ENCODE results near the gene KDM1B.

The KDM1B gene, protein sequence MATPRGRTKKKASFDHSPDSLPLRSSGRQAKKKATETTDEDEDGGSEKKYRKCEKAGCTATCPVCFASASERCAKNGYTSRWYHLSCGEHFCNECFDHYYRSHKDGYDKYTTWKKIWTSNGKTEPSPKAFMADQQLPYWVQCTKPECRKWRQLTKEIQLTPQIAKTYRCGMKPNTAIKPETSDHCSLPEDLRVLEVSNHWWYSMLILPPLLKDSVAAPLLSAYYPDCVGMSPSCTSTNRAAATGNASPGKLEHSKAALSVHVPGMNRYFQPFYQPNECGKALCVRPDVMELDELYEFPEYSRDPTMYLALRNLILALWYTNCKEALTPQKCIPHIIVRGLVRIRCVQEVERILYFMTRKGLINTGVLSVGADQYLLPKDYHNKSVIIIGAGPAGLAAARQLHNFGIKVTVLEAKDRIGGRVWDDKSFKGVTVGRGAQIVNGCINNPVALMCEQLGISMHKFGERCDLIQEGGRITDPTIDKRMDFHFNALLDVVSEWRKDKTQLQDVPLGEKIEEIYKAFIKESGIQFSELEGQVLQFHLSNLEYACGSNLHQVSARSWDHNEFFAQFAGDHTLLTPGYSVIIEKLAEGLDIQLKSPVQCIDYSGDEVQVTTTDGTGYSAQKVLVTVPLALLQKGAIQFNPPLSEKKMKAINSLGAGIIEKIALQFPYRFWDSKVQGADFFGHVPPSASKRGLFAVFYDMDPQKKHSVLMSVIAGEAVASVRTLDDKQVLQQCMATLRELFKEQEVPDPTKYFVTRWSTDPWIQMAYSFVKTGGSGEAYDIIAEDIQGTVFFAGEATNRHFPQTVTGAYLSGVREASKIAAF

DNA sequence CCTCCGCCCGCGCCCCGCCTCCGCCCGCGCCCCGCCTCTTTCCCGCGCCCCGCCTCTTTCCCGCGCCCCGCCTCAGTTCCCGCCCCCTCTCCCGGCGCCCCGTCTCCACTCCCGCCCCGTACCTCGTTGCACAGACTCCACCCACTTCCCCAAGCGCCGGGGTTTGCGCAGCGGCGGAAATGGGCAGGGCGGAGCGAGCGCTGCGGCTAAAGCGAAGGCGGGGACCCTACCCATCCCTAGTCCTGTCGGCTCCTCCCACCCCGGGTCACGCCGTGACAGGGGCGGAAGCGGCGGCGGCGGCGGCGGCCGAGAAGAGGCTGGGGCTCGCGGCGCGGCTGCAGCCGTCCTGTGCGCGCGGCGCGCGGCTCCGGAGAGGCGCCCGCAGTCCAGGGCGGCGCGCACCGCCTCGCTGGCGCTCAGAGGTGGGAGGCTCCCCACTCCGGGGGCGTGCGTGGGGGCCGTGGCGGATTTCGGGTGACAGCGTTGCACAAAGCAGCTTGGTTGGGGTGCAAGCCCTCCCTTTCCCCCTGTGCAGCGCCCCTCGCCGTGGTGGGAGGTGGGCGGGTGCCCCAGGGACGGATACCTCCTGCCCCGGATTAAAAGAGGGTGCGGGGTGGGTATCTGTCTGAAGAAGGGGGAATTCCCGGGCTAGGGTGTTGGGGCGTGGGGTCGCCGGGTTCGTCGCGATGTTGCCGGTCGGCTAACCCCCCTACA is at the start of gene KDM1B:
Gene KDM1B, plus strand, starts transcription at position 273 of the 714 bp plus-strand sequence. CDS start 4,474 bp downstream, outside the sequence.
- Histone ChIP-seq H3K9me3 (ENCODE audit: severe bottlenecking) (no peaks in the 10 kb centered on the region), H3K36me3 (peaks cover 8% of the 10 kb centered on the region), H3K27me3 (ENCODE audit: insufficient read depth, low read depth, severe bottlenecking) (no peaks in the 10 kb centered on the region), H3K4me3 (ENCODE audit: low read depth, low read length) (peak within 1 kb of the TSS; percentile 97), H3K27ac (peak within 1 kb of the TSS; percentile 79)
- peak; percentile 100 for DNase-seq
- TF ChIP-seq, protein P1, sequence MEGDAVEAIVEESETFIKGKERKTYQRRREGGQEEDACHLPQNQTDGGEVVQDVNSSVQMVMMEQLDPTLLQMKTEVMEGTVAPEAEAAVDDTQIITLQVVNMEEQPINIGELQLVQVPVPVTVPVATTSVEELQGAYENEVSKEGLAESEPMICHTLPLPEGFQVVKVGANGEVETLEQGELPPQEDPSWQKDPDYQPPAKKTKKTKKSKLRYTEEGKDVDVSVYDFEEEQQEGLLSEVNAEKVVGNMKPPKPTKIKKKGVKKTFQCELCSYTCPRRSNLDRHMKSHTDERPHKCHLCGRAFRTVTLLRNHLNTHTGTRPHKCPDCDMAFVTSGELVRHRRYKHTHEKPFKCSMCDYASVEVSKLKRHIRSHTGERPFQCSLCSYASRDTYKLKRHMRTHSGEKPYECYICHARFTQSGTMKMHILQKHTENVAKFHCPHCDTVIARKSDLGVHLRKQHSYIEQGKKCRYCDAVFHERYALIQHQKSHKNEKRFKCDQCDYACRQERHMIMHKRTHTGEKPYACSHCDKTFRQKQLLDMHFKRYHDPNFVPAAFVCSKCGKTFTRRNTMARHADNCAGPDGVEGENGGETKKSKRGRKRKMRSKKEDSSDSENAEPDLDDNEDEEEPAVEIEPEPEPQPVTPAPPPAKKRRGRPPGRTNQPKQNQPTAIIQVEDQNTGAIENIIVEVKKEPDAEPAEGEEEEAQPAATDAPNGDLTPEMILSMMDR (IDR thresholded peaks at IDR 0.05; ENCODE audit: low read depth, low read length): no peak

DNA sequence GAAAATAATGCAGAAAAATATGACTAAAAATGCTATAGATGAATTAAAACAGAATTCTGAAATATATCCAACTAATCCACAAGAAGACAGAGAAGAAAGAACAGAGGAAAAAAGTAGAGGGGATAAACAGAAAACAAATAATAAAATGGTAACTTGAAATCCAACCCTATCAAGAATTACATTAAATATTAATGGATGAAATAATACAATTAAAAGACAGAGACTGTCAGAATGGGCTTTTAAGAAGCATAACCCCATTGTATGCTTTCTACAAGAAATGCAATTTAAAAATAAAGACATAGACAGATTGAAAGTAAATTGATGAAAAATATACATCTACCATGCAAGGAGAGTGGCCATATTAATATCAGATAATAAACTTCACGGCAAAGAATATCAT is 48.2 kb upstream of the KDM1B start:
- H3K9me3 ChIP-seq (ENCODE audit: severe bottlenecking): peaks cover 7% of the 10 kb centered on the region
- H3K36me3 ChIP-seq: no peaks in the 10 kb centered on the region
- DNase-seq: no peak
- no peak overlapping the region for H3K27ac ChIP-seq
- TF ChIP-seq, protein P1 (IDR thresholded peaks at IDR 0.05; ENCODE audit: low read depth, low read length): no peak
- no peaks in the 10 kb centered on the region for H3K27me3 ChIP-seq (ENCODE audit: insufficient read depth, low read depth, severe bottlenecking)
- no peak overlapping the region for H3K4me3 ChIP-seq (ENCODE audit: low read depth, low read length)

DNA sequence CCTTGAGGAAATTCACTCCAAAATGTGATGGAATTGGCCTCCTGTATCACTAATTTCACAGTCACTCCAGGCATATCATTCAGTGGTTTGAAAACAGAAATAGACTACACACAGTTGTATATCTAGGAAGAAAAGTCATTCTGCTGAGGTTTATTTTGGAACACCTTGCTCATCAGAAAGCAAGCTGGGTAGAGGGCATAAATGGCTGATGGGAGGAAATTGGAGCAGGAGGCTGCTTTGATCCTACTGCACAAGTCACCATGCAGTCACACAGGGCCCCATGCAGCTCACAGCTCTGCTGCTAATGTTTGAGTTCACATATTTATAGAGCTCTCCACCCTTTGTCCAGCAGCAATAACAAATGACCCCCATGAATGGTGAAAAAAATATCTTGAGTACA is 45.1 kb upstream of the KDM1B start:
- no peaks in the 10 kb centered on the region for H3K36me3 ChIP-seq
- TF ChIP-seq, protein P1 (IDR thresholded peaks at IDR 0.05; ENCODE audit: low read depth, low read length): no peak
- H3K27me3 ChIP-seq (ENCODE audit: insufficient read depth, low read depth, severe bottlenecking): no peaks in the 10 kb centered on the region
- H3K9me3 ChIP-seq (ENCODE audit: severe bottlenecking): peaks cover 7% of the 10 kb centered on the region
- H3K27ac ChIP-seq: no peak overlapping the region
- H3K4me3 ChIP-seq (ENCODE audit: low read depth, low read length): no peak overlapping the region
- no peak for DNase-seq

DNA sequence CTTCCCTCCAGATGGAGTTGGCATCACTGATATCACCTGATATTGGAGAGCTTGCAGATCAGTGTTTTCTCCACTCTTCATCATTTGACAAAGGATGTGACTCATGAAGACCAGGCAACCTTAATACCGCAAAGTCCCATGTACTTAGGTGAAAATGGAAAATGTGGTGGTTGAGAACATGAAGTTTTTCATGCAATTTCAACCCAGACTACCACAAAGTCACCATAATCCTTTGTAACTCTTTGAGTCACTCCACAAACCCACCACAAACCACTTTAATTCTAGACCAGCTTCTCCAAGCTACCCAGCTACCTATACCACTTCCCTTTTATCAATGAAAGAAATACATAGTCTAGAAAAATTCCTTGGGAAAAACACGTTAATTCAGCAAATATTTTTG is 39.9 kb upstream of the KDM1B start:
- Histone ChIP-seq H3K27me3 (ENCODE audit: insufficient read depth, low read depth, severe bottlenecking) (no peaks in the 10 kb centered on the region), H3K27ac (no peak overlapping the region), H3K4me3 (ENCODE audit: low read depth, low read length) (no peak overlapping the region), H3K9me3 (ENCODE audit: severe bottlenecking) (no peaks in the 10 kb centered on the region), H3K36me3 (no peaks in the 10 kb centered on the region)
- DNase-seq: no peak
- TF ChIP-seq, protein P1 (IDR thresholded peaks at IDR 0.05; ENCODE audit: low read depth, low read length): no peak

DNA sequence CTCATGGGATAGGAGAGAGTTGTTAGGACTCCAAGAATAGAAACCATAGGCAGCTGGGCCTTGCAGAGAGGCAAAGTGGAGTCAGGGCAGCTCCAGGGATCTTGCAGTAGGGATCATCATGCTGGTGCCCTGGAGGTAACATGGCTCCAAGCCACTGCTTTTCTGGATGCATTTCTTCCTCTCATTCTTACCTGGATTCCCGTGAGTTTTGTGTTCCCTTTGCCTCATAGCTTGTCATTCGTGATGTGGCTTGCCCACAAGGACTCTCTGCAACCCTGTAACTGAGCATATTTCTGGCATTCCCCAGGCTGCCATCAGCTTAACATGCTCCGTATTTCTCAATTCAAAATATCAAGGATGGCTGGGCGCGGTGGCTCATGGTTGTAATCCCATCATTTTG is 38.1 kb upstream of the KDM1B start:
- DNase-seq: no peak
- TF ChIP-seq, protein P1 (IDR thresholded peaks at IDR 0.05; ENCODE audit: low read depth, low read length): no peak
- Histone ChIP-seq H3K9me3 (ENCODE audit: severe bottlenecking) (peaks cover 3% of the 10 kb centered on the region), H3K36me3 (no peaks in the 10 kb centered on the region), H3K4me3 (ENCODE audit: low read depth, low read length) (no peak overlapping the region), H3K27me3 (ENCODE audit: insufficient read depth, low read depth, severe bottlenecking) (no peaks in the 10 kb centered on the region), H3K27ac (no peak overlapping the region)
